Smooth muscle cell (in vitro differentiated cells): ENCODE results near the gene HOMER2. TPM values are rescaled to one million over a fixed set of nuclear protein-coding genes. Genes with fewer than 3 reads are reported as not detected.

Source experiments
- DNase-seq: peaks from one replicate; lab custom pipeline; 2025; ENCODE audit not compliant: unreplicated experiment; lab: John Stamatoyannopoulos, UW
- H2AFZ ChIP-seq: fragments of 200-600 bp; sonication (generic); 2 replicates; pipeline ENCODE4 v1.6.0; 2016; ENCODE audit warnings: antibody characterized with exemption, low read depth, mild to moderate bottlenecking
- H3F3A ChIP-seq: fragments of 200-600 bp; sonication (generic); 2 replicates; pipeline ENCODE4 v1.6.0; 2017; ENCODE audit warnings: antibody characterized with exemption, low read depth
- H3K27ac ChIP-seq: fragments of 200-600 bp; sonication (generic); 2 replicates; pipeline ENCODE4 v1.5.1; 2016; ENCODE audit warnings: low read depth, mild to moderate bottlenecking
- H3K27me3 ChIP-seq: fragments of 200-600 bp; sonication (generic); 2 replicates; pipeline ENCODE4 v1.6.1; 2016; ENCODE audit warnings: low read depth, mild to moderate bottlenecking
- H3K36me3 ChIP-seq: fragments of 200-600 bp; sonication (generic); 2 replicates; pipeline ENCODE4 v1.5.1; 2016; ENCODE audit warnings: low read depth
- H3K4me1 ChIP-seq: fragments of 200-600 bp; sonication (generic); 2 replicates; pipeline ENCODE4 v1.5.1; 2016; ENCODE audit warnings: low read depth
- H3K4me2 ChIP-seq: fragments of 200-600 bp; sonication (generic); 2 replicates; pipeline ENCODE4 v1.6.0; 2016; ENCODE audit warnings: mild to moderate bottlenecking
- H3K4me3 ChIP-seq: fragments of 200-600 bp; sonication (generic); 2 replicates; pipeline ENCODE4 v1.5.1; 2016; ENCODE audit warnings: mild to moderate bottlenecking
- H3K79me2 ChIP-seq: fragments of 200-600 bp; sonication (generic); 2 replicates; pipeline ENCODE4 v1.6.0; 2016; ENCODE audit warnings: low read depth, mild to moderate bottlenecking
- H3K9ac ChIP-seq: fragments of 200-600 bp; sonication (generic); 2 replicates; pipeline ENCODE4 v1.6.0; 2016; ENCODE audit warnings: low read depth
- H3K9me3 ChIP-seq: fragments of 200-600 bp; sonication (generic); replicated peaks from 2 replicates; pipeline ENCODE4 v1.5.1; 2016; ENCODE audit warnings: low read depth
- H4K20me1 ChIP-seq: fragments of 200-600 bp; sonication (generic); 2 replicates; pipeline ENCODE4 v1.6.0; 2016; ENCODE audit warnings: low read depth
- CTCF ChIP-seq: fragments of 200-600 bp; sonication (generic); IDR thresholded peaks from 2 replicates; pipeline ENCODE4 v1.5.1; 2017; ENCODE audit warnings: borderline replicate concordance, mild to moderate bottlenecking, antibody characterized with exemption; ENCODE audit not compliant: insufficient read depth, poor library complexity, severe bottlenecking
- WGBS: methylation state at CpG from one replicate; pipeline ENCODE4 v1.1.7; 2016; ENCODE audit warnings: low lambda C conversion rate; 5-methylcytosine and 5-hydroxymethylcytosine counted together
- polyA plus RNA-seq: library from polyadenylated mRNA; unstranded; fragments of >200 nt; fragmentation: Nextera tagmentation; extraction: Ambion mirVana; gene quantifications from 2 replicates; pipeline ENCODE4 v1.2.1, GENCODE V29; 2016
- total RNA-seq: library from RNA; depleted of rRNA; stranded (reverse); fragments of >200 nt; gene quantifications from 2 replicates; pipeline ENCODE4 v1.2.3, GENCODE V29; 2014

The HOMER2 gene
- total and polyA plus RNA-seq, 2 experiments from 2014 or later: 3.1 to 18.8 TPM

DNA sequence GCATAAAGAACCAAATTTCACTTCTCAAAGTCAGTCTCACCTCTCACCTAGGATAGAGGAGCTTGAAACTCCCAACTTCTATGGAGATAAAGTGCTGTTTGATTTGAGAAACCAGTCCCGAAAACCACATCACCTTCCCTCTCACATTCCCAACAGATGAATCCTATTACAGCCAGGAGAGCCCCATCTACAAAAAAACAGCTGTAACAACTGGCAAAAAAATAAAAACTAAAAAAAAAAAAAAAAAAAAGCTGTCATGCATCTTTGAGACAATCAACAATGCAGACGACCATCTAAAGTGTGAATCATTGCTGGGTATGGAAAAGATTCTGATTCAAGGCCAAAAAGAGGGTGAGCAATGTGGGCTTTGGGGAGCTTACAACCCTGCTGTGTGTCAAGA lies 23.8 kb downstream of the HOMER2 start:
- Histone ChIP-seq H3K4me3 (no peak overlapping the region), H3K9ac (no peak overlapping the region), H3K27me3 (no peaks in the 10 kb centered on the region), H3K36me3 (no peaks in the 10 kb centered on the region), H2AFZ (no peak overlapping the region), H3F3A (no peaks in the 10 kb centered on the region), H4K20me1 (no peaks in the 10 kb centered on the region), H3K79me2 (no peaks in the 10 kb centered on the region), H3K27ac (no peak overlapping the region), H3K9me3 (no peaks in the 10 kb centered on the region), H3K4me2 (no peak overlapping the region), H3K4me1 (no peaks in the 10 kb centered on the region)
- no peak for TF ChIP-seq CTCF
- WGBS: 80% methylated on average over 2 of the region's 2 CpGs
- no peak for DNase-seq

GRCh38 chr15:82923744-82924143 lies 28.8 kb downstream of the HOMER2 start:
- H3K27ac ChIP-seq: no peak overlapping the region
- H3K79me2 ChIP-seq: no peaks in the 10 kb centered on the region
- no peaks in the 10 kb centered on the region for H3K36me3 ChIP-seq
- H3K4me3 ChIP-seq: no peak overlapping the region
- no peak for DNase-seq
- H3K4me2 ChIP-seq: no peak overlapping the region
- H3K9ac ChIP-seq: no peak overlapping the region
- no peaks in the 10 kb centered on the region for H3K4me1 ChIP-seq
- no peaks in the 10 kb centered on the region for H4K20me1 ChIP-seq
- WGBS: 96% methylated on average over 7 of the region's 7 CpGs
- H3F3A ChIP-seq: no peaks in the 10 kb centered on the region
- no peaks in the 10 kb centered on the region for H3K9me3 ChIP-seq
- no peak overlapping the region for H2AFZ ChIP-seq
- TF ChIP-seq CTCF: no peak
- H3K27me3 ChIP-seq: no peaks in the 10 kb centered on the region

- Histone ChIP-seq H3K79me2 (no peaks in the 10 kb centered on the region), H3K9ac (no peak overlapping the region)
- WGBS: 92% methylated on average over 4 of the region's 4 CpGs
These were observed 29.8 kb downstream of the HOMER2 start for GRCh38 chr15:82922737-82923136.

More at GRCh38 chr15:82922737-82923136, 29.8 kb downstream of the HOMER2 start:
- H3K36me3 ChIP-seq: no peaks in the 10 kb centered on the region
- H2AFZ ChIP-seq: no peak overlapping the region
- H3K27me3 ChIP-seq: no peaks in the 10 kb centered on the region
- no peaks in the 10 kb centered on the region for H3K4me1 ChIP-seq
- TF ChIP-seq CTCF: no peak
- H3F3A ChIP-seq: no peaks in the 10 kb centered on the region
- H3K4me2 ChIP-seq: no peak overlapping the region
- no peaks in the 10 kb centered on the region for H3K9me3 ChIP-seq
- H3K27ac ChIP-seq: no peak overlapping the region
- DNase-seq: no peak
- no peak overlapping the region for H3K4me3 ChIP-seq
- H4K20me1 ChIP-seq: no peaks in the 10 kb centered on the region
